BJ (cell line): ENCODE measurements around the gene MYOM1. TPM values are rescaled to one million over a fixed set of nuclear protein-coding genes. Genes with fewer than 3 reads are reported as not detected.

Experiments
- CTCF ChIA-PET: fragments of 350-600 bp; formaldehyde crosslinking; extraction: SDS; loops from one replicate; lab custom pipeline; 2021; ENCODE audit warnings: antibody characterized with exemption, inconsistent platforms; lab: Yijun Ruan, JAX
- POLR2A ChIA-PET: fragments of 300-600 bp; sonication (Branson Sonifier 250); formaldehyde crosslinking; extraction: SDS; loops from one replicate; lab custom pipeline; 2021; ENCODE audit warnings: antibody characterized with exemption; lab: Charles Lee
- DNase-seq: peaks from one replicate; pipeline ENCODE4 v3.0.0-alpha.2; 2011; ENCODE audit warnings: low read depth
- H3K27me3 ChIP-seq: 2 replicates; pipeline ENCODE4 v1.6.0; 2011; ENCODE audit warnings: low read length; ENCODE audit not compliant: control insufficient read depth, insufficient read depth
- H3K36me3 ChIP-seq: 2 replicates; pipeline ENCODE4 v1.5.1; 2011; ENCODE audit warnings: low read length; ENCODE audit not compliant: control insufficient read depth, insufficient read depth
- H3K4me3 ChIP-seq: 2 replicates; pipeline ENCODE4 v1.5.1; 2011; ENCODE audit warnings: low read depth, mild to moderate bottlenecking, control low read depth, low read length
- polyA plus RNA-seq: library from polyadenylated mRNA; depleted of rRNA; stranded (reverse); fragments of >200 nt; gene quantifications from 2 replicates; pipeline ENCODE4 v1.2.3, GENCODE V29; 2011
- TF ChIP-seq, protein P1 (sequence below): IDR thresholded peaks from 2 replicates; pipeline ENCODE4 v1.5.1; 2011; ENCODE audit warnings: low read depth, mild to moderate bottlenecking, control low read depth, inconsistent platforms, low read length, moderate library complexity; ENCODE audit not compliant: insufficient read depth

The MYOM1 gene
- polyA plus RNA-seq, 1 experiment = 0.48 TPM

DNA sequence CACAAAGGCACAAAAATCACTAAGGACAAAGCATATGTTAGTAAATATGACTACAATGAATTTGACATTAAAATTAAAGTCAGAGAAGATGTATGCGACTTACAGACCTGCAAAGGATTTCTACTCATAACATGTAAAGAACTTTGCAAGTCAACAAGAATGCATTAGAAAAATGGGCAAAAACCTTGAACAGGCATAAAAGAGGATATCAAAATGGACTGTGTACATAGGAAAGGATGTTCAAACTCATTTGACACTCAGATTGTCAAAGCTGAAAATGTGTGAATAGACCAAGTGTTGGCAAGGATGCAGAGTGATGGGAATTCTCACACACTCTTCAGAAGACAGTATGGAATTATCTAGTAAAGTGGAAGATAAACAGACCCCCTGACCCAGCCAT, 94.9 kb downstream of the MYOM1 start:
- ChIA-PET CTCF (no interaction called here), POLR2A (no interaction called here)
- TF ChIP-seq, protein P1, sequence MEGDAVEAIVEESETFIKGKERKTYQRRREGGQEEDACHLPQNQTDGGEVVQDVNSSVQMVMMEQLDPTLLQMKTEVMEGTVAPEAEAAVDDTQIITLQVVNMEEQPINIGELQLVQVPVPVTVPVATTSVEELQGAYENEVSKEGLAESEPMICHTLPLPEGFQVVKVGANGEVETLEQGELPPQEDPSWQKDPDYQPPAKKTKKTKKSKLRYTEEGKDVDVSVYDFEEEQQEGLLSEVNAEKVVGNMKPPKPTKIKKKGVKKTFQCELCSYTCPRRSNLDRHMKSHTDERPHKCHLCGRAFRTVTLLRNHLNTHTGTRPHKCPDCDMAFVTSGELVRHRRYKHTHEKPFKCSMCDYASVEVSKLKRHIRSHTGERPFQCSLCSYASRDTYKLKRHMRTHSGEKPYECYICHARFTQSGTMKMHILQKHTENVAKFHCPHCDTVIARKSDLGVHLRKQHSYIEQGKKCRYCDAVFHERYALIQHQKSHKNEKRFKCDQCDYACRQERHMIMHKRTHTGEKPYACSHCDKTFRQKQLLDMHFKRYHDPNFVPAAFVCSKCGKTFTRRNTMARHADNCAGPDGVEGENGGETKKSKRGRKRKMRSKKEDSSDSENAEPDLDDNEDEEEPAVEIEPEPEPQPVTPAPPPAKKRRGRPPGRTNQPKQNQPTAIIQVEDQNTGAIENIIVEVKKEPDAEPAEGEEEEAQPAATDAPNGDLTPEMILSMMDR = no peak
- DNase-seq = no peak
- Histone ChIP-seq H3K36me3 (no peaks in the 10 kb centered on the region), H3K27me3 (no peaks in the 10 kb centered on the region), H3K4me3 (no peak overlapping the region)

DNA sequence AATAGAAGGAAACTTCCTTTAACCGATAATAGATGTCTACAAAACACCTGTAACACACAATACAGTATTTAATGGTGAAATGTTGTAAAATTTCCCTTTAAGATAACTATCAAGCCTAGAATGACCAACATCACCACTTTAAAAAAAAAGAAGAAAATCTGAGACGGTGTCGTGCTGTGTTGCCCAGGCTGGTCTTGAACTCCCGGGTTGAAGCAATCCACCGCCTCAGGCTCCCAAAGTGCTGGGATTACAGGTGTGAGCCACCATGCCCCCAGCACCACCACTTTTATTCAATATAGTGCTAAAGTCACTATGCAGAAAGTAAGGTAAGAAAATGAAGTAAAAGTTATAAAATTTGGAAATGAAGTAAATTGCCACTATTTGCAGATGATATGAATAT, 96.9 kb downstream of the MYOM1 start:
- DNase-seq = no peak
- TF ChIP-seq, protein P1 = no peak
- CTCF ChIA-PET = no interaction called here
- POLR2A ChIA-PET = no interaction called here
- Histone ChIP-seq H3K4me3 (no peak overlapping the region), H3K36me3 (no peaks in the 10 kb centered on the region), H3K27me3 (no peaks in the 10 kb centered on the region)

GRCh38 chr18:3121259-3121658, 98.5 kb downstream of the MYOM1 start:
- CTCF ChIA-PET = interaction anchor here (1.5 kb wide), 1 partner anchor 94 kb away, joined by 3 read pairs; no protein-coding TSS in a partner anchor
- H3K4me3 ChIP-seq = no peak overlapping the region
- POLR2A ChIA-PET = no interaction called here
- DNase-seq = no peak
- TF ChIP-seq, protein P1 = no peak
- no peaks in the 10 kb centered on the region for H3K27me3 ChIP-seq
- no peaks in the 10 kb centered on the region for H3K36me3 ChIP-seq

DNA sequence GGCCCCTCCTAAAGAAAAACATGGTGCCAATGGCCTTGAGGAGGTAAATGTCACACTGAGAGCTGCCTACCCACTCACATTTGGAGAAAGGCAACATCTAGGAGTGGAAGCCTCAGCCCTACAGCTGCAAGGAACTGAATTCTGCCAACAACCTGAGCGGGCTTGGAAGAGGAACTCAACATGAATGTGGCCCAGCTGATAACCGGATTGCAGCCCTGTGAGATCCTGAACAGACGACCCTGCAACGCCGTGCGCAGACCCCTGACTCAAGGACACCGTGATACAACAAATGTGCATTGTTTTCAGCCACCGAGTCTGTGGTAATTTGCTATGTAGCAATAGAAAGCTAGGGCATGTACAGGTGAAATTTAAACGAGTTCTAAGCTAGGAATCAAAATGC, 99.4 kb downstream of the MYOM1 start:
- no peaks in the 10 kb centered on the region for H3K27me3 ChIP-seq
- DNase-seq = no peak
- TF ChIP-seq, protein P1 = no peak
- no peak overlapping the region for H3K4me3 ChIP-seq
- ChIA-PET CTCF (interaction anchor here (0.9 to 1.5 kb wide), 2 partner anchors 9 to 93 kb away, joined by 3 to 4 read pairs; no protein-coding TSS in a partner anchor), POLR2A (no interaction called here)
- H3K36me3 ChIP-seq = no peaks in the 10 kb centered on the region

DNA sequence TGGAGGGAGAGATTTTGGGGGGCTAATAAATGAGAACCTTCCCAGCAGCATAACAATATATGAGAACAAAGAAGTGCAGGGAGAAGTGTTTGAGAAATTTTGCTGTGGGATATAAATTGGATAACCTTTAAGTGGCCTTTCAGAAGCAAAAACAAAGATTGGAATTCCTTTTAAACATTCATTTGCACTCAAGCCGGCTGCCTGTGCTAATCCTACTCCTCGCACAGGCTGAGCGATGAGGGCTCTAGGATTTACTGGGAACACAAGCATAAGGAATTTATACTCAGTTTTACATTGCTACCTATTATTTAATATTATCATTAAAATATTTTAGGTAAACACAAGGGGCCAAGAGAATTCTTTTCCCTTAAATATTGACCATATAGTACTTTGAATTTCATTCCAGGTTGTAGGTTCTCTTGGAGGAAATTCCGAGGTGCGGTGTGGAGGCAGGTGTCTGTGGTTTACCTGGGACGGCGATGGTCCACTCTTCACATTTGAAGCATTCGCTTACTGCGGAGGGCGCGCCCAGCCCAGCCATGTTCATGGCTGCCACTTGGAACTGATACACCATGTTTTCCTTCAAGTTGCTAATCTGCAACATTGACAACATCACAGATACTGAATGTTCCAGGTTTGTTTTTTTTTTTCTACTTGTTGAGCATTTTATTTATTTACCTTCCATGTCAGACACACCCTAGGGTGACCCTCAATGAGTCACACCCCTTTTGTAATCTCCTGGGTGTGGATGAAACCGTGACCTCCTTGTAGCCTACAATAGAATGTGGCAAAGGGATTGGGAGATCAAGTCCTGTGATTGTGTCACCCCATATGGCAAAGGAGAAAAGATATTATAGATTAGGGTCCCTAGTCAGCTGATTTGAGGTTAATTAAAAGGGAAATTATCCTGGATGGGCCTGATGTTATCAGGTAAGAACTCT, 100.1 kb downstream of the MYOM1 start:
- H3K36me3 ChIP-seq = no peaks in the 10 kb centered on the region
- H3K27me3 ChIP-seq = no peaks in the 10 kb centered on the region
- DNase-seq = no peak
- TF ChIP-seq, protein P1 = no peak
- POLR2A ChIA-PET = no interaction called here
- CTCF ChIA-PET = interaction anchor here (0.9 kb wide), 2 partner anchors 9 to 10 kb away, joined by 4 read pairs; no protein-coding TSS in a partner anchor
- H3K4me3 ChIP-seq = no peak overlapping the region
